HepG2 (cell line): Measurements from ENCODE around the gene PHB1. TPM values are rescaled to one million over a fixed set of nuclear protein-coding genes. Genes with fewer than 3 reads are reported as not detected.

Source experiments
- BCL6 ChIP-seq: IDR thresholded peaks from 2 replicates; pipeline ENCODE4 v1.6.1; 2016; ENCODE audit warnings: missing genetic modification reagents, missing compliant biosample characterization
- CREB3 ChIP-seq: sonication (generic); formaldehyde crosslinking; IDR thresholded peaks from 2 replicates; pipeline ENCODE4 v1.5.0; 2020; ENCODE audit warnings: missing genetic modification reagents
- DPF2 ChIP-seq: sonication (generic); formaldehyde crosslinking; IDR thresholded peaks from 2 replicates; pipeline ENCODE4 v1.4.0; 2020; ENCODE audit warnings: mild to moderate bottlenecking, low read depth, missing genetic modification reagents, borderline replicate concordance
- ELF3 ChIP-seq: IDR thresholded peaks from 2 replicates; pipeline ENCODE4 v1.6.1; 2016; ENCODE audit warnings: missing genetic modification reagents, missing compliant biosample characterization
- FOXA1 ChIP-seq, 2 experiments: fragments of 450-650 bp in 1 of 2; sonication (generic) in 1 of 2; formaldehyde crosslinking in 1 of 2; IDR thresholded peaks; 2 replicates each; pipeline versions ENCODE4 v1.4.0 to v1.6.1; 2016 to 2020; ENCODE audit warnings: missing genetic modification reagents in 1 of 2
- FOXK2 ChIP-seq: fragments of 450-650 bp; IDR thresholded peaks from 2 replicates; pipeline ENCODE4 v1.6.1; 2016
- HBP1 ChIP-seq: IDR thresholded peaks from 2 replicates; pipeline ENCODE4 v1.6.1; 2016; ENCODE audit warnings: low read depth, control low read depth
- IRX3 ChIP-seq: sonication (generic); formaldehyde crosslinking; IDR thresholded peaks from 2 replicates; pipeline ENCODE4 v1.8.1; 2023; ENCODE audit warnings: mild to moderate bottlenecking, low read depth, missing genetic modification reagents, borderline replicate concordance
- ISL2 ChIP-seq: sonication (generic); formaldehyde crosslinking; IDR thresholded peaks from 2 replicates; pipeline ENCODE4 v1.5.0; 2020; ENCODE audit warnings: missing genetic modification reagents
- MLX ChIP-seq: IDR thresholded peaks from 2 replicates; pipeline ENCODE4 v1.6.1; 2016
- PHF5A ChIP-seq: IDR thresholded peaks from one replicate; pipeline ENCODE4 v1.6.1; 2018; ENCODE audit warnings: low read depth, missing genetic modification reagents; ENCODE audit not compliant: unreplicated experiment
- RNF2 ChIP-seq: fragments of 450-650 bp; conservative IDR thresholded peaks from 2 replicates; pipeline ENCODE4 v1.6.1; 2016; ENCODE audit warnings: low read depth
- U2AF2 ChIP-seq: fragments of 200-400 bp; formaldehyde crosslinking; IDR thresholded peaks from 2 replicates; pipeline ENCODE4 v1.6.1; 2017; ENCODE audit warnings: low read depth, mild to moderate bottlenecking, low read length
- ZMAT3 ChIP-seq: sonication (generic); formaldehyde crosslinking; conservative IDR thresholded peaks from 2 replicates; pipeline ENCODE4 v1.7.0; 2021; ENCODE audit warnings: missing genetic modification reagents
- ZNF280D ChIP-seq: sonication (generic); formaldehyde crosslinking; IDR thresholded peaks from 2 replicates; pipeline ENCODE4 v1.5.1; 2020; ENCODE audit warnings: mild to moderate bottlenecking, missing genetic modification reagents
- ZNF468 ChIP-seq: sonication (generic); formaldehyde crosslinking; IDR thresholded peaks from 2 replicates; pipeline ENCODE4 v1.8.0; 2022; ENCODE audit warnings: mild to moderate bottlenecking, moderate library complexity, missing genetic modification reagents
- ZNF615 ChIP-seq: sonication (generic); formaldehyde crosslinking; IDR thresholded peaks from 2 replicates; pipeline ENCODE4 v1.5.0; 2020; ENCODE audit warnings: mild to moderate bottlenecking, missing genetic modification reagents, borderline replicate concordance
- ZNF674 ChIP-seq: sonication (generic); formaldehyde crosslinking; IDR thresholded peaks from 2 replicates; pipeline ENCODE4 v1.5.0; 2020; ENCODE audit warnings: low read depth, mild to moderate bottlenecking, missing genetic modification reagents
- ZNF687 ChIP-seq: sonication (generic); formaldehyde crosslinking; IDR thresholded peaks from 2 replicates; pipeline ENCODE4 v1.5.1; 2020; ENCODE audit warnings: mild to moderate bottlenecking, missing genetic modification reagents, moderate library complexity
- polyA plus RNA-seq, 8 experiments: library from polyadenylated mRNA; depleted of rRNA in 3 of 8; stranded (reverse) in 7 of 8; unstranded in 1 of 8; fragments of >200 nt; fragmentation: Illumina TruSeq in 4 of 8; extraction: Trizol in 4 of 8; gene quantifications; 2 replicates each; pipeline versions ENCODE4 v1.2.1 to v1.2.3, GENCODE V29; 2011 to 2016; ENCODE audit warnings: low read depth in 4 of 8, missing spikeins in 1 of 8, mixed read lengths in 1 of 8; ENCODE audit not compliant: insufficient read depth in 1 of 8
- total RNA-seq, 5 experiments: library from RNA; depleted of rRNA; stranded (reverse); fragments of >200 nt; fragmentation: Illumina TruSeq; extraction: Trizol; gene quantifications; 2 replicates each; pipeline ENCODE4 v1.2.3, GENCODE V29; 2016; ENCODE audit warnings: low read depth in 1 of 5

PHB1 gene
- total and polyA plus RNA-seq, 2 of the 13 experiments (the other 11 are each of a cell fraction or from before 2014, with no cell fraction given), result 515 to 688 TPM

GRCh38 chr17:49361129-49361901, 53.4 kb downstream of the PHB1 start (continued):
- TF ChIP-seq IRX3 (no peak), ISL2 (CRISPR knock-in tag) (peak; percentile 49; the same call in 1 of the 2 replicates), ZNF468 (no peak), ELF3 (no peak; the same call in 1 of the 2 replicates), ZNF280D (CRISPR knock-in tag) (no peak), U2AF2 (no peak), CREB3 (CRISPR knock-in tag) (no peak), HBP1 (CRISPR knock-in tag) (no peak), ZMAT3 (CRISPR knock-in tag) (no peak), BCL6 (0 out of 2 replicates have a peak, but pooled peaks have one; percentile 14), FOXA1 (IDR thresholded peaks at IDR 0.05) (no peak), FOXA1 (CRISPR knock-in tag; IDR thresholded peaks at IDR 0.05) (no peak), ZNF674 (CRISPR knock-in tag) (no peak), MLX (CRISPR knock-in tag) (no peak), DPF2 (CRISPR knock-in tag) (no peak), PHF5A (CRISPR knock-in tag) (no peak), ZNF615 (CRISPR knock-in tag) (no peak), ZNF687 (CRISPR knock-in tag) (peak; percentile 48; the same call in 1 of the 2 replicates), RNF2 (no peak), FOXK2 (no peak)
